ENCODE results near the gene MRPS15. TPM values are rescaled to one million over a fixed set of nuclear protein-coding genes. Genes with fewer than 3 reads are reported as not detected.

Gene MRPS15
- total RNA-seq, 4 donors from 2014 or later = 19.5 to 59.5 (median 42.4) TPM

- no peak for DNase-seq
- Histone ChIP-seq H3K27me3 (peaks cover 19% of the 10 kb centered on the region), H3K4me3 (no peak overlapping the region), H3K36me3 (no peaks in the 10 kb centered on the region), H3K27ac (no peak overlapping the region), H3K4me1 (no peaks in the 10 kb centered on the region), H3K9me3 (no peaks in the 10 kb centered on the region)
- 81% methylated on average over 7 of the region's 7 CpGs; no CpG with 5 or more reads in 1 of the 2 donors for WGBS, 2 donors (ENCODE audit: low coverage in 1 of 2)
- in situ Hi-C loops (cut with MboI; ENCODE audit: low pct_ligation_motif_present in 1 of 4, low pct_unique_long_range_greater_than_20kb in 1 of 4, low sequenced_read_pairs in 3 of 4) (no loop called here), intact Hi-C loops (cut with DNase I; ENCODE audit: low total_unique reads) (no loop called here)
- TF ChIP-seq POLR2AphosphoS5 (IDR thresholded peaks at IDR 0.05) = no peak
- no peak for TF ChIP-seq CTCF (IDR thresholded peaks at IDR 0.05)
- no peak for TF ChIP-seq POLR2A (IDR thresholded peaks at IDR 0.05)
- TF ChIP-seq EP300 (IDR thresholded peaks at IDR 0.05; ENCODE audit: low read depth) = no peak
Measured at GRCh38 chr1:36510418-36510817, 46.2 kb upstream of the MRPS15 start.

GRCh38 chr1:36508257-36508656, 44.1 kb upstream of the MRPS15 start:
- Histone ChIP-seq H3K9me3 (no peaks in the 10 kb centered on the region), H3K27ac (no peak overlapping the region), H3K36me3 (no peaks in the 10 kb centered on the region), H3K4me1 (no peaks in the 10 kb centered on the region), H3K4me3 (no peak overlapping the region), H3K27me3 (peaks cover 25% of the 10 kb centered on the region)
- intact Hi-C loops (cut with DNase I; ENCODE audit: low total_unique reads) (no loop called here), in situ Hi-C loops (cut with MboI; ENCODE audit: low pct_ligation_motif_present in 1 of 4, low pct_unique_long_range_greater_than_20kb in 1 of 4, low sequenced_read_pairs in 3 of 4) (no loop called here)
- TF ChIP-seq EP300 (IDR thresholded peaks at IDR 0.05; ENCODE audit: low read depth) (no peak), POLR2A (IDR thresholded peaks at IDR 0.05) (no peak), CTCF (IDR thresholded peaks at IDR 0.05) (no peak), POLR2AphosphoS5 (IDR thresholded peaks at IDR 0.05) (no peak)
- 80 to 85% methylated on average over 2 to 3 of the region's 3 CpGs for WGBS, 2 donors (ENCODE audit: low coverage in 1 of 2)
- no peak for DNase-seq

- in situ Hi-C loops (cut with MboI; ENCODE audit: low pct_ligation_motif_present in 1 of 4, low pct_unique_long_range_greater_than_20kb in 1 of 4, low sequenced_read_pairs in 3 of 4) = no loop called here
- 37 to 58% methylated on average over 3 to 5 of the region's 5 CpGs for WGBS, 2 donors (ENCODE audit: low coverage in 1 of 2)
Measured at GRCh38 chr1:36506276-36506920, 42.2 kb upstream of the MRPS15 start.

GRCh38 chr1:36503733-36504132, 39.5 kb upstream of the MRPS15 start:
- intact Hi-C loops (cut with DNase I; ENCODE audit: low total_unique reads) (no loop called here), in situ Hi-C loops (cut with MboI; ENCODE audit: low pct_ligation_motif_present in 1 of 4, low pct_unique_long_range_greater_than_20kb in 1 of 4, low sequenced_read_pairs in 3 of 4) (no loop called here)
- Histone ChIP-seq H3K27me3 (peaks cover 40% of the 10 kb centered on the region), H3K27ac (no peak overlapping the region), H3K4me3 (no peak overlapping the region), H3K9me3 (no peaks in the 10 kb centered on the region), H3K4me1 (no peaks in the 10 kb centered on the region), H3K36me3 (no peaks in the 10 kb centered on the region)
- TF ChIP-seq EP300 (IDR thresholded peaks at IDR 0.05; ENCODE audit: low read depth) = no peak
- no peak for TF ChIP-seq POLR2A (IDR thresholded peaks at IDR 0.05)
- no peak for TF ChIP-seq POLR2AphosphoS5 (IDR thresholded peaks at IDR 0.05)
- 33 to 35% methylated on average over 1 of the region's 1 CpG for WGBS, 2 donors (ENCODE audit: low coverage in 1 of 2)
- no peak for DNase-seq

More at GRCh38 chr1:36506276-36506920, 42.2 kb upstream of the MRPS15 start:
- TF ChIP-seq POLR2AphosphoS5 (IDR thresholded peaks at IDR 0.05) (no peak), CTCF (IDR thresholded peaks at IDR 0.05) (no peak), POLR2A (IDR thresholded peaks at IDR 0.05) (no peak), EP300 (IDR thresholded peaks at IDR 0.05; ENCODE audit: low read depth) (no peak)
- no peaks in the 10 kb centered on the region for H3K36me3 ChIP-seq
- H3K4me1 ChIP-seq = no peaks in the 10 kb centered on the region
- H3K27ac ChIP-seq = no peak overlapping the region
- no peak for DNase-seq
- peaks cover 40% of the 10 kb centered on the region for H3K27me3 ChIP-seq
- intact Hi-C loops (cut with DNase I; ENCODE audit: low total_unique reads) = no loop called here
- H3K9me3 ChIP-seq = no peaks in the 10 kb centered on the region
- H3K4me3 ChIP-seq = no peak overlapping the region

- Histone ChIP-seq H3K27ac (no peak overlapping the region), H3K4me1 (no peaks in the 10 kb centered on the region), H3K27me3 (peaks cover 45% of the 10 kb centered on the region), H3K36me3 (no peaks in the 10 kb centered on the region), H3K4me3 (no peak overlapping the region), H3K9me3 (no peaks in the 10 kb centered on the region)
- intact Hi-C loops (cut with DNase I; ENCODE audit: low total_unique reads) (no loop called here), in situ Hi-C loops (cut with MboI; ENCODE audit: low pct_ligation_motif_present in 1 of 4, low pct_unique_long_range_greater_than_20kb in 1 of 4, low sequenced_read_pairs in 3 of 4) (no loop called here)
- TF ChIP-seq POLR2A (IDR thresholded peaks at IDR 0.05) (no peak), EP300 (IDR thresholded peaks at IDR 0.05; ENCODE audit: low read depth) (no peak), CTCF (IDR thresholded peaks at IDR 0.05) (no peak), POLR2AphosphoS5 (IDR thresholded peaks at IDR 0.05) (no peak)
- 41 to 44% methylated on average over 1 of the region's 1 CpG for WGBS, 2 donors (ENCODE audit: low coverage in 1 of 2)
- no peak for DNase-seq
Measured at GRCh38 chr1:36503159-36503558, 39.0 kb upstream of the MRPS15 start.
